Loucy (cell line): ENCODE data around the gene RAB39A.

Experiments used
- EZH2phosphoT487 ChIP-seq: fragments of 200-600 bp; IDR thresholded peaks from 2 replicates; pipeline ENCODE4 v1.6.1; 2018; ENCODE audit warnings: antibody characterized with exemption, mild to moderate bottlenecking, moderate library complexity, borderline replicate concordance
- TF ChIP-seq, protein P1 (sequence below): fragments of 200-600 bp; sonication (generic); conservative IDR thresholded peaks from 2 replicates; pipeline ENCODE4 v1.5.1; 2014; ENCODE audit warnings: mild to moderate bottlenecking, antibody characterized with exemption, low read length

DNA sequence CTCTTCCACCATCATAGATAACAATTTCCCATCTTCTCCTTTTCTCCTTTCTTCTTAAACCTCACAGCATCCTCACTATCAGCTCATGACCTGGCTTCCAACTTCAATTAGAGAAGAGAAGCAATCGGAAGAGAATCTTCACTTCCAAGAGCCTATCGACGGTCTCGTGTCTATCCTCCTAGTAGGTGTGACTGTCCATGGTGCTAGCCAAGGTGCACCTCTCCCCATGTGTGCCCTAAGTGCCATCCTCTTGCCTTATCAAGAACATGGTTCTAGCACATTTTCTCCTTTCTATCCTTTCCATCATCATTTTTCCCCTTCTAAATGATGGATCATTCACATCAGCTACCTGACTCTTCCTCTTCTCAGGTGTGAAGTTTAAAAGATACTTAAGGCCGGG is 75.4 kb downstream of the RAB39A start:
- TF ChIP-seq, protein P1, sequence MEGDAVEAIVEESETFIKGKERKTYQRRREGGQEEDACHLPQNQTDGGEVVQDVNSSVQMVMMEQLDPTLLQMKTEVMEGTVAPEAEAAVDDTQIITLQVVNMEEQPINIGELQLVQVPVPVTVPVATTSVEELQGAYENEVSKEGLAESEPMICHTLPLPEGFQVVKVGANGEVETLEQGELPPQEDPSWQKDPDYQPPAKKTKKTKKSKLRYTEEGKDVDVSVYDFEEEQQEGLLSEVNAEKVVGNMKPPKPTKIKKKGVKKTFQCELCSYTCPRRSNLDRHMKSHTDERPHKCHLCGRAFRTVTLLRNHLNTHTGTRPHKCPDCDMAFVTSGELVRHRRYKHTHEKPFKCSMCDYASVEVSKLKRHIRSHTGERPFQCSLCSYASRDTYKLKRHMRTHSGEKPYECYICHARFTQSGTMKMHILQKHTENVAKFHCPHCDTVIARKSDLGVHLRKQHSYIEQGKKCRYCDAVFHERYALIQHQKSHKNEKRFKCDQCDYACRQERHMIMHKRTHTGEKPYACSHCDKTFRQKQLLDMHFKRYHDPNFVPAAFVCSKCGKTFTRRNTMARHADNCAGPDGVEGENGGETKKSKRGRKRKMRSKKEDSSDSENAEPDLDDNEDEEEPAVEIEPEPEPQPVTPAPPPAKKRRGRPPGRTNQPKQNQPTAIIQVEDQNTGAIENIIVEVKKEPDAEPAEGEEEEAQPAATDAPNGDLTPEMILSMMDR, result no peak
- TF ChIP-seq EZH2phosphoT487, result no peak
